Measurements from ENCODE around the gene TMOD4.

Gene TMOD4

DNA sequence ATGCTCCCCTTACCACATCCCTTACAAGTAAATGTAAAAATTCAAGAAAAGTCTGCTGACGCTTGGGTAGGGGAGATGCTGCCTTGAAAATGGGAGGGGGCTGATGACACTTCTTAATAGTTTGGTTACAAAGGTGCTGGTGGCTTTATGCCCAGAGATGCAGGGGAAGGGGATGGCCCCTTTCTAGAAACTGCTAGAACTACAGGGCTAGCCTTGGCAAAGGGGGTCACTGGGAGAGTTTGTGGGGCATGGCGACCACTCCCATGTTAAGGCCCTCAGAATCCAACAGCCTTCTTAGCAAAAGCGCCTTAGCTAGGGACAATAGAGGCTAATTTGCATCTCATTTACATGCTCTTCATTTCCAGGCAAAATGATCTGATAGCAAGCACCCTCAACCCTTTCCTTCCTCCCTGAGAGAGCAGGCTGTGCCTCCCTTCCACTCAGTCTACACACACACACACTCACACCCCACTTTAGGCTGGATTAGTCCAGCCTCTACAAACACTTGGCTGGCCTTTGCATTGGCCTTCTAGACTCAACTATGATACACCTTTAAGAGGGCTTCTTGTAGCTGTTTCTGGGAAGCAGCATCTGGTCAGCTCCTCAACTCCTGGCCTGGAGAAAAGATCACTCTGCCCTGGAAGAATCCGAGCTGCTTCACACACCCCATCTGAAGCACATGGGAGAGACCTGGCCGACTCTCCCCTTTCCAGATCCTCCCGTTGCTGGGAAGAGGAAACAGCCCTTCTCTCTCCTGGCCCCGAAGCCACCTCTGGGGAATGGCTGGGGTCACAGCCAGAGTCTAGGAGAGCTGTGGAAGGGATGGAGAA is 31.1 kb downstream of the TMOD4 start:
- Histone ChIP-seq H3K4me1 (peaks cover 68% of the 10 kb centered on the region), H3K4me2 (peak overlapping the region; percentile 100), H3K4me3 (peak overlapping the region; percentile 80), H3K27ac (peak overlapping the region; percentile 94), H3K27me3 (no peaks in the 10 kb centered on the region), H3K36me3 (peaks cover 30% of the 10 kb centered on the region), H3K9ac (peak overlapping the region; percentile 96), H3K9me3 (no peaks in the 10 kb centered on the region), H4K20me1 (peaks cover 49% of the 10 kb centered on the region)
- TF ChIP-seq Cebpa-rat (IDR thresholded peaks at IDR 0.05): no peak

DNA sequence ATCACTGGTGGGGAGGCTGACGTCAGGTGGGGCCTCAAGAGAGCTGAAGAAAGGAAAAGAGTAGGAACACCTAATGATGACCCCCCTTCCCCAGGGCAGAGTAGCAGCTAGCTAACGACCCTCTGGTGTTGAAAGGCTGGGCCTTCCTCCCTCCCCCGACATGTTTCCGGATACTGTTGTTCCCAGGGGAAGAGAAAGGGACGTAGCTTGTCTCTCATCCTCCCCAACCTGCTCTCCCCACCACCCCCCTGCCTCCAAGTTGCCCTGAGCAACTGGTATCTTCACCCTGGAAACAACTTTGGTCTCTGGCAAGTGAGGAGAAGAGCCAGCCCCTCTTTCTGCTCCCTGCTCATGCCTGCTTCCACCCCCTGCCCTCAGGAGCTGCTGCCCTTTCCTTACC is 31.8 kb downstream of the TMOD4 start:
- no peaks in the 10 kb centered on the region for H3K27me3 ChIP-seq
- H3K4me1 ChIP-seq: peaks cover 61% of the 10 kb centered on the region
- peak overlapping the region; percentile 80 for H3K4me3 ChIP-seq
- H3K9ac ChIP-seq: peak overlapping the region; percentile 96
- peak overlapping the region; percentile 100 for H3K4me2 ChIP-seq
- H3K9me3 ChIP-seq: no peaks in the 10 kb centered on the region
- peaks cover 37% of the 10 kb centered on the region for H3K36me3 ChIP-seq
- peaks cover 56% of the 10 kb centered on the region for H4K20me1 ChIP-seq
- H3K27ac ChIP-seq: peak overlapping the region; percentile 94
- no peak for TF ChIP-seq Cebpa-rat (IDR thresholded peaks at IDR 0.05)

DNA sequence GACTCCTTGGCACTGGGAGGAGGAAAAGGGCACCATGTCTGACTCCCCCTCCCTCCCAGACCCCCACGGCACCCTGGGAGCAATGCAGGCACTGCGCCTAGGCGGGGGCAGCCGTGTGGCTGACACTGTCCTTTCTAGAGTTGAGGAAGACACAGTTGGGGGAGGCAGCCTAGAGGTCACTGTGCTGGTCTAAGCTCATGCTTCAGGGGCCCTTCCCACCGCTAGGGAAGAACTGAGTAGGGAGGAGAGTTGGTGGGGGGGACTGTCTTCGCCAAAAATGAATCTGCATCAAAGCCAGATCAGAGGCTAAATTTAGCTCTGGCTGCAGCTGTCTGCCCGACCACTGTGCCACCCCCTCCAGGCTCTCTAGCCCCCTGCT is 32.7 kb downstream of the TMOD4 start:
- Histone ChIP-seq H3K4me3 (peak overlapping the region; percentile 80), H3K4me2 (peak overlapping the region; percentile 100), H3K9ac (peak overlapping the region; percentile 96), H3K9me3 (no peaks in the 10 kb centered on the region), H3K27ac (peak overlapping the region; percentile 94), H4K20me1 (peaks cover 66% of the 10 kb centered on the region), H3K36me3 (peaks cover 47% of the 10 kb centered on the region), H3K4me1 (peaks cover 53% of the 10 kb centered on the region), H3K27me3 (no peaks in the 10 kb centered on the region)
- TF ChIP-seq Cebpa-rat (IDR thresholded peaks at IDR 0.05): no peak

DNA sequence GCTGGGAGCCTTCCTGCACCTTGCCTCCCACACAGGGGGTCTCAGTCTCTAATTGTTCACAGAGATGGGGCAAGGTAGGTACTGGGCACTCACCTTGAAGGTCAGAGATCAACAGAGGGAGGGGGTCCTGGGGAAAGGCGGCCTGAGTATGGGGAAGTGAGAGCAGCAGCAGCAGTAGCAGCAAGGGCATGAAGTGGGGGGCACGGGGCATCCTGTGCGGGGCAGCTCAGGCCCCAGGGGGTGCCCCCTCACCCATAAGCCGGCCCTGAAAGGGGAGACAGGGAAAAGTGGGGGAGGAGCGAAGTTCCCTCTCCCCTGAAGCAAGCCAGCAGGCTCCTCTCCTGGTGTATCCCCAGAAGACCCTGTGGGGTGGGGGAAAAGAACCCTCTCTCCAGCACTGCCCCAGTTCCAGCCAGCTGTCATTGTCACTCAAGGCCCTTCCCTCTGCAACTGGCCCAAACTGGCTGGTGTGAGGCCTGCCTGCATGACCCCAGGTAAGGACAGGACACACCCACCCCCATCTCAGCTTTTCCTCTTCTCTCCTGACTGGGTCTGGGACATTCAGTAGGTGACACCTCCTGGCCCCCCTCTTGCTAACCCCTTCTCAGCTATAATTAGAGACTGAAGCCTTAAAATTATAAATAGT is 33.2 kb downstream of the TMOD4 start:
- TF ChIP-seq Cebpa-rat (IDR thresholded peaks at IDR 0.05): no peak
- H3K4me3 ChIP-seq: peak overlapping the region; percentile 80
- H3K27ac ChIP-seq: peak overlapping the region; percentile 94
- peaks cover 71% of the 10 kb centered on the region for H4K20me1 ChIP-seq
- no peaks in the 10 kb centered on the region for H3K9me3 ChIP-seq
- H3K9ac ChIP-seq: peak overlapping the region; percentile 96
- H3K36me3 ChIP-seq: peaks cover 52% of the 10 kb centered on the region
- peaks cover 53% of the 10 kb centered on the region for H3K4me1 ChIP-seq
- H3K4me2 ChIP-seq: peak overlapping the region; percentile 100
- H3K27me3 ChIP-seq: no peaks in the 10 kb centered on the region

DNA sequence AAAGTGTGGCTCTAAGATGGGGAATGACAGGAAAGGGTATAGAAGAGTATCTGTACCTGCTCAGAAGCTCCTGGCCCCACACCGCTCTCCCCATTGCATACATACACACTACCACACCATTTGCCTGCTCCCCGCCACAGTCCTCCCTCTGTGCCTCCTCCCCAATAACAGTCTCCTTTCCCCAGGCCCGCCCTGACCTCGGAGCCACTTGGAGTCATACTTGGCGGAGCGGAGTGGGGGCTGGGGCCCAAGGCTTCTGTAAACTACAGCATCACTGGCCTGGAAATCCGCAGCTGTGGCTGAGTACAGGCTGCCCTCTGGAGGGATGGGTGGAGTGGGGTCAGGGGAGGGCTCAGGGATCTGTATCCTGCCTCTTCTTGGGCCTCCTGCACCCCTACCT is 38.0 kb downstream of the TMOD4 start:
- H3K27ac ChIP-seq: no peak overlapping the region
- no peaks in the 10 kb centered on the region for H3K27me3 ChIP-seq
- H3K9ac ChIP-seq: no peak overlapping the region
- peaks cover 92% of the 10 kb centered on the region for H4K20me1 ChIP-seq
- peaks cover 26% of the 10 kb centered on the region for H3K4me1 ChIP-seq
- H3K9me3 ChIP-seq: no peaks in the 10 kb centered on the region
- H3K36me3 ChIP-seq: peaks cover 99% of the 10 kb centered on the region
- H3K4me3 ChIP-seq: no peak overlapping the region
- TF ChIP-seq Cebpa-rat (IDR thresholded peaks at IDR 0.05): no peak
- no peak overlapping the region for H3K4me2 ChIP-seq

DNA sequence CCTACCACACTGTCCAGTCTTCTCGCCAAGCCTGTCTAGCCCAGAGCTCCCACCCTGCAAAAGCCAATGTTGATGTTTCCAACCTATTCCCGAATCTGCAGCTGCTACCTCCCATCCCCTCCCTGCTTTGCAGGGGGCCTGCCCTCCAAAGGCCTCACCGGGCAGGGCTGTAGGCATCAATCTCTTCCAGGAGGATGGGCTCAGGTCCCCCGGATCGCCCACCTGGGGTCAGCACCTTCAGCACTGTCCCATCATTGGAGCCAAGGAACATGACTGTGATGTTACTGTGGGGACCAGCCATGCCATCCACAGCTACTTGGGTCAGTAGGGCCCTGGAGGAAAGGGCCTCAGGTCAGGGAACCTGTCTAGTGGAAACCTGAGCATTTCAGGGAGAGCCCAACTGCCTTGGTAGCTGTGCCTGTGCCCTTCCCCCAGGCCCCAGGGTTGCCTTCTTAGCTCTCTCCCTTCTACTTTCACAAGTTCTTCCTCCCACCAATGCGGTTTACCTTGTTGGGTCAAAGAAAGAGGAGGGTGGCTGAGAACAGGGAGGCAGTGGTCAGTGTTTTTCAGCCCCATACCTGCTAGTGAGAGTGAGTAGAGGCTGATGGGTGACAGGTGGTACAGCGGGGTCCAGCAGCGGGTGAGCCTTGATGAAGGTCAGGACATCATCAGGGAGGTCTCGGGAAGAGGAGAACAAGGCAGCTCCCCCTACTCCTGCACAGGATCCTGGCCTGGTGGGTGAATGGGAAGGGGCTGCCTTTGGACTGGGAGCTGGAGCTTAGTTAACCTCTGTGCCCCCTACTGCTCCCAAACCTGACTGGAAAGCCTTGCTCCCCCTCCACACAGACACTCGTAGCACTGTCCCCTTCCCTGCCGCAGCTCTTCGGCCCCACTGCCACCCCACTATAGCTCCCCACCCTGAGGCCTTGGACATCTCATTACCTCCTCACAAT is 40.1 kb downstream of the TMOD4 start:
- Histone ChIP-seq H4K20me1 (peaks cover 92% of the 10 kb centered on the region), H3K4me3 (no peak overlapping the region), H3K9ac (no peak overlapping the region), H3K27ac (no peak overlapping the region), H3K9me3 (no peaks in the 10 kb centered on the region), H3K27me3 (peaks cover 4% of the 10 kb centered on the region; the same call in 1 of the 2 replicates), H3K4me2 (no peak overlapping the region), H3K36me3 (peaks cover 99% of the 10 kb centered on the region), H3K4me1 (0 out of 2 replicates have a peak, but pooled peaks cover 11% of the 10 kb centered on the region)
- no peak for TF ChIP-seq Cebpa-rat (IDR thresholded peaks at IDR 0.05)

DNA sequence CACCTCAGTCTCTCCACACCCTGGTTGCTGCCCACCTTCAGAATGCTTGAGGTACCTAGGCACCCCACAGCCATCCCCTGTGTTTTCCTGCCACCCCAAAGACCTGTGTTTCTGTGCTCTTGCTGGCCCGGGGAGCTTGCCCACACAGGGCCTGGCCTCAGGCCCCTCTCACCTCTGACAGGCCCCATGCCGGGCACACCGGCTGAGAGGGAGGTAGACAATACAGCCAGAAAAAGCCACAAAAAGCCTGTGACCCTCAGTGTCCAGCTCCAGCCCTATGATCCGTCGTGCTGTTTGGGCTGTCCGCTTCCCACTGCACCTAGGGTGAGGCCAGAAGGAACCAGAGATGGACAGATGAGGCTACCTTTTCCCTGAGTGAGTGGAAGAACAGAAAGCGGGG is 40.8 kb downstream of the TMOD4 start:
- Histone ChIP-seq H3K9ac (no peak overlapping the region), H3K36me3 (peaks cover 95% of the 10 kb centered on the region), H3K27me3 (peaks cover 4% of the 10 kb centered on the region; the same call in 1 of the 2 replicates), H3K4me2 (no peak overlapping the region), H3K27ac (no peak overlapping the region), H3K4me1 (0 out of 2 replicates have a peak, but pooled peaks cover 11% of the 10 kb centered on the region), H3K9me3 (no peaks in the 10 kb centered on the region), H4K20me1 (peaks cover 88% of the 10 kb centered on the region), H3K4me3 (no peak overlapping the region)
- TF ChIP-seq Cebpa-rat (IDR thresholded peaks at IDR 0.05): no peak

DNA sequence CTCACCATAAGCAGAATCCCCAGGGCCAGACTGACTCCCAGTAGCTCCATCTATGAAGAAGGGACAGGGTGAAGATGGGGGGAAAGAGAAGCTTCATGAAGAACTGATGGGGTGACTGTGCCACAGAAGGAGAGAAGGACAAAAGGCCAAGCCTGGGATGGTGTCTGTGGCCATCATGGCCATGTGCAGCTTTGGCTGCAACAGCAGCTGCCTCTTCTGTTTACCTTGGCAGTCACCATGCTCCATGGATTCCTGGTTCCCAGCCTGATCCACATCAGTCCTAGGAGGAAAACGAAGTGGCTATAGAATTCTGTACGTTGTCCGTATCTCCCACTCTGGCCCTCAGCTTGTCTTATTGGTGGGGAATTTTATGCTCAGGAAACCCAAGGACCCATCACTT is 41.4 kb downstream of the TMOD4 start:
- Histone ChIP-seq H3K9ac (no peak overlapping the region), H3K4me1 (0 out of 2 replicates have a peak, but pooled peaks cover 11% of the 10 kb centered on the region), H4K20me1 (peaks cover 82% of the 10 kb centered on the region), H3K27ac (no peak overlapping the region), H3K27me3 (peaks cover 4% of the 10 kb centered on the region; the same call in 1 of the 2 replicates), H3K4me3 (no peak overlapping the region), H3K4me2 (no peak overlapping the region), H3K36me3 (peaks cover 89% of the 10 kb centered on the region), H3K9me3 (no peaks in the 10 kb centered on the region)
- TF ChIP-seq Cebpa-rat (IDR thresholded peaks at IDR 0.05): no peak

Data from BLaER1 (cell line).